GM06990 (cell line): ENCODE data around the gene DNAJB11.
"Not testable (repeated sequence)": the region's sequence is repeated elsewhere in the genome, so short reads cannot be mapped to it uniquely, and the experiment has no call there.

Experiments used
- DNase-seq: peaks from one replicate; pipeline ENCODE4 v3.0.0-alpha.2; 2011; ENCODE audit not compliant: insufficient read length; ENCODE audit errors: extremely low read depth
- H3K27me3 ChIP-seq: replicated peaks from 2 replicates; pipeline ENCODE4 v1.6.0; 2011; ENCODE audit warnings: low read length; ENCODE audit not compliant: control insufficient read depth, insufficient read depth
- H3K36me3 ChIP-seq: 2 replicates; pipeline ENCODE4 v1.5.1; 2011; ENCODE audit warnings: low read length; ENCODE audit not compliant: control insufficient read depth, insufficient read depth
- H3K4me3 ChIP-seq: replicated peaks from 2 replicates; pipeline ENCODE4 v1.5.1; 2011; ENCODE audit warnings: low read depth, mild to moderate bottlenecking, control low read depth, low read length
- TF ChIP-seq, protein P1 (sequence below): IDR thresholded peaks from 2 replicates; pipeline ENCODE4 v1.5.1; 2011; ENCODE audit warnings: low read length, control low read depth, mild to moderate bottlenecking, inconsistent platforms; ENCODE audit not compliant: insufficient read depth, poor library complexity, severe bottlenecking

DNAJB11 gene

DNA sequence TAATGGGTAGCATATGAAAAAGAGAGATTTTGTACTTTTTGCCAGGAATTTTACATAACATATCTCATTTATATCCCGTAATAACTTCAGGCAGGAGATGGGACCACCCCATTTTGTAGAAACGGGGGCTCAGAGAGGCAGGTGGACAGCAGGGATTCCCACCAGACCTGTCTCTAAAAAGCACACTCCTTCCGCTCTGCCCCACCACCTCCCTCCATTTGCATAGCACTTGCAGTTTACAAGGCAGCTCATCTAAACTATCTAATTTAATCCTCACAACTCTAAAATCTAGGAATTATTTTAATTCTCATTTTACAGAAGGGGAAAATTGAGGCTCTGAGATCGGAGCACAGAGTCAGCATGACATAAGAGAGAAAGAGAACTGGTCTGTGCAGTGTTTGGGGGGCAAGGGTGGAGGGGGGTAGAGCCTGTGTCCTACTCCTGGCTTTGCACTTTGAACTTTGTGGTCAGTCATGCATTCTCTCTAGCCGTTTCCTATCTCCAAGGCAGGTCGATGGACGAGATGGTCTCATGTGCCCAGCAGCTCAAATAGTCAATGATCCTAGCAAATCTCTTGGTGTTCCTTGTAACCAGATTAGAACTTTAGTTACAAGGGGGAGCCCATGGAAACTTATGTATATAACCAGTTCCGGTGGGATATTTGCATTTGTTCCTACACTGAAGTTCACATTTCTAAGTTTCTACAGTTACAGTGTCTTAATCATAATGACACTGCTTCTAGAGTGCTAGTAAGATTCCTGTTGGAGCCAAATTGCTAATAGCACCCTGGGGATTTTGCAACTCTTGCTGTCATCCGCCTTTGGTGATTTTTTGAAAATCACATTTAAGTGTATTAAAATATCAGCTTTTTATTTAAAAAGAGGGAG, 44.9 kb upstream of the DNAJB11 start:
- H3K27me3 ChIP-seq = no peaks in the 10 kb centered on the region
- TF ChIP-seq, protein P1, sequence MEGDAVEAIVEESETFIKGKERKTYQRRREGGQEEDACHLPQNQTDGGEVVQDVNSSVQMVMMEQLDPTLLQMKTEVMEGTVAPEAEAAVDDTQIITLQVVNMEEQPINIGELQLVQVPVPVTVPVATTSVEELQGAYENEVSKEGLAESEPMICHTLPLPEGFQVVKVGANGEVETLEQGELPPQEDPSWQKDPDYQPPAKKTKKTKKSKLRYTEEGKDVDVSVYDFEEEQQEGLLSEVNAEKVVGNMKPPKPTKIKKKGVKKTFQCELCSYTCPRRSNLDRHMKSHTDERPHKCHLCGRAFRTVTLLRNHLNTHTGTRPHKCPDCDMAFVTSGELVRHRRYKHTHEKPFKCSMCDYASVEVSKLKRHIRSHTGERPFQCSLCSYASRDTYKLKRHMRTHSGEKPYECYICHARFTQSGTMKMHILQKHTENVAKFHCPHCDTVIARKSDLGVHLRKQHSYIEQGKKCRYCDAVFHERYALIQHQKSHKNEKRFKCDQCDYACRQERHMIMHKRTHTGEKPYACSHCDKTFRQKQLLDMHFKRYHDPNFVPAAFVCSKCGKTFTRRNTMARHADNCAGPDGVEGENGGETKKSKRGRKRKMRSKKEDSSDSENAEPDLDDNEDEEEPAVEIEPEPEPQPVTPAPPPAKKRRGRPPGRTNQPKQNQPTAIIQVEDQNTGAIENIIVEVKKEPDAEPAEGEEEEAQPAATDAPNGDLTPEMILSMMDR = no peak
- H3K4me3 ChIP-seq = peak overlapping the region; percentile 24; the same call in 1 of the 2 replicates
- DNase-seq = no peak
- H3K36me3 ChIP-seq = no peaks in the 10 kb centered on the region

DNA sequence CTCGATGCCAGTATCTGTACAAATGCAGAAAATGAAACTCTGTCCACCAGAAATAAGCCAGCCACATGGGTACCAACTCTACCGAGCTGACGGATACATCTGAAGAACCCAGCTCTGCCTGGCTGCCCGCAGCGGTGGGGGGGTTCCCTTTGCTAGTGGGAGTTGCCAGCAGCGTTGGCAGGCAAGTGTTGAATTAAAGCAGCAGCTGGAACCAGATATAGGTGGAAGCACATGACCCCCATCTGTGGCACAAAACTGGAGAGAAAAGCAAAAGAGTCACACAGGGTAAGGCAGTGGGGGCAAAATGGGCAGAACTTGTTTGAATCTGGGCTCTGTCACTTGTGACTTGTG, 44.3 kb upstream of the DNAJB11 start:
- TF ChIP-seq, protein P1 = no peak
- Histone ChIP-seq H3K36me3 (no peaks in the 10 kb centered on the region), H3K4me3 (no peak overlapping the region), H3K27me3 (no peaks in the 10 kb centered on the region)
- DNase-seq = peak; percentile 60

DNA sequence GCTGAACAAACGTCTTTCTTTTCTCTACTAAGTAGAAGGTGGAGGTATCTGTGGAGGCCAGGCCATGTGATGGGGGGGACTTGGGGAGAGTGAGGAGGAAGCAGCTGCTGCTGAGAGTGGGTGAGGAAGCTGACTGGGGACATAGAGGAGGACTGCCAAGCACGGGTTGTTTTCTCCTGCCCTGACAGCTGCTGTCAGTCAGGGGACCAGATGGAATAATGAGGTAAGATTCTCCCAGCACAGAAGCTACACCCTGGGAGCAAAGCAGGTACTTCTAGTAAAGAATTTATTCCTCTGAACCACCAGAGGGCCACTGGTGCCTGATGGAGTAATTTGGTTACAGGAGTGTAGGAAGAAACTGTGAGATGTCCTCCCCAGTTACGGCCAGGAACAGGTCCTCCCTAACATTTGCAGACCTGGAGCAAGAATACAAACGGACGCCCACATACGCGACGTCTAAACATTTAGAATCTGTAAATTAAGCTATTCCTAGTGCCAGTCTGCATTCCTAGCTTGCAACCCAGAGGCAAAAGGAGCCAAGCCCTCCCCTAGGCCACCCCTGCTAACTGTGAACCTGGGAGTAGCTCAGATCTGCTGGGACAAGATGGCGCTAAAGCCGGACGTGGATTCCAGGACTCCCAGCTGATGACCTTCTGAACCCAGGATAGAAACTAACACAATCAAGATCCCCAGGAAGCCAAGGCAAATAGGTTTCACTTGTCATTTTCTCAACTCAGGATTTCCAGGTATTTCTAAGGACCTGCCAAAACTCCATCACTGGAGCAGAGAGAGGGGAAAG, 41.1 kb upstream of the DNAJB11 start:
- H3K4me3 ChIP-seq = no peak overlapping the region
- no peaks in the 10 kb centered on the region for H3K36me3 ChIP-seq
- TF ChIP-seq, protein P1 = no peak
- H3K27me3 ChIP-seq = no peaks in the 10 kb centered on the region
- DNase-seq = no peak

DNA sequence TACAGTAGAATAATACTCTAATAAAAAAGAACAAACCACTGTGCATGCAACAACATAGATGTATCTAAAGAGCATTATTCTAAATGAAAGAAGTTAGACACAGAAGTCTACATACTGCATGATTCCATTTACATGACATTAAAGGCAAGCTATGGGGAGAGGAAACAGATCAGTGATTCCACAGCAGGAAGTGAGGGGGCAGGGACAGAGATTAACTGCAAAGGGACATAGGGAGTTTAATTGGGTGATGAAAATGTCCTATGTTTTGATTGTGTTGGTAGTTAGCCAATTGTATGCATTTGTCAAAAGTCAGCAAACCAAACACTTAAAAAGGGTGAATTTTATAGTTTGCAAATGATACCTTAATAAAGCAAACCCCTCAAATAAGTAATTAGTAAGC, 40.1 kb upstream of the DNAJB11 start:
- TF ChIP-seq, protein P1 = no peak
- no peaks in the 10 kb centered on the region for H3K36me3 ChIP-seq
- no peak for DNase-seq
- no peaks in the 10 kb centered on the region for H3K27me3 ChIP-seq
- H3K4me3 ChIP-seq = no peak overlapping the region

DNA sequence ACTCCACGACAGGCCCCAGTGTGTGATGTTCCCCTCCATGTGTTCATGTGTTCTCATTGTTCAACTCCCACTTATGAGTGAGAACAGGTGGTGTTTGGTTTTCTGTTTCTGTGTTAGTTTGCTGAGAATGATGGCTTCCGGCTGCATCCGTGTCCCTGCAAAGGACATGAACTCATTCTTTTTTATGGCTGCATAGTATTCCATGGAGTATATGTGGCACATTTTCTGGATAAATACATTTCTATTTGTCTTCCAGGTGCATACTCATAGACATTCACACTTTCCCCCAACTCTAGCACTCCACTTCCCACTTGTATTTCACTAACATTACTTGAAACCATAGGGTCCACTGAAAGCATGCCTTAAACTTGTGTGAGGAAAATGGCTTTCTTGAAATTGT, 38.8 kb upstream of the DNAJB11 start:
- not testable (repeated sequence) for H3K27me3 ChIP-seq, H3K36me3 ChIP-seq, DNase-seq, H3K4me3 ChIP-seq

DNA sequence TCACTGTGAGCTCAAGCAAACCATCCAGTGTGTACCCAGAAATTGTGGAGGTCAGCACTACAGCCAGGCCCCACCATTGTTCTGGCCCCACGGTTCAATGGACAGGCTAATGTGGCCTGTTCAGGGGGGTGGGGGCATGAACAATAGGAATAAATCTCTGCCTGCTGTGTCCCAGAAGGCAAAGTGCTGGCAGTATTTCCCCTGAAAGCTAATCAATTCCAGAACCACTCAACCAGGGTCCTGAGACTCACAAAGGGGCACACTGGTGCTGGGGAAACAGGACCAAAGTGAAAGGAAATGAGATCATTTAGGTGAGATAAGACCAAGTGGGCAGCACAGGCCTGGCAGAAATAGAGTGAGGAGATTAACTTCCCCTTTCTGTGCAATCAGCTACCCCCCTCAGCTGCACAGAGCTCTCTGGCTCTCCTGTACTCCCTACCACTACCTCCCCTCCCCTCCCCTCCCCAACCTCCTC, 37.9 kb upstream of the DNAJB11 start:
- TF ChIP-seq, protein P1 = no peak
- no peak overlapping the region for H3K4me3 ChIP-seq
- no peaks in the 10 kb centered on the region for H3K36me3 ChIP-seq
- peak; percentile 68 for DNase-seq
- H3K27me3 ChIP-seq = no peaks in the 10 kb centered on the region
